Measurements from ENCODE around the gene TSTD1. TPM values are rescaled to one million over a fixed set of nuclear protein-coding genes. Genes with fewer than 3 reads are reported as not detected.

The TSTD1 gene
- total RNA-seq: 10 to 100 TPM; 24.3 to 31.9 (median 29.7) TPM
- 100 to 1,000 TPM in 1 of 3 donors, 10 to 100 TPM in 2; 87.6 to 141 (median 94.2) TPM for polyA plus RNA-seq
- long read RNA-seq, donor 1, transcript TSTD1-204 (4 exons, 593 nt): major isoform, 6 of 12 reads
- long read RNA-seq, donor 1, partial matches to known transcripts: 0 of 12 reads
- long read RNA-seq, donor 1, other reads (novel, unspliced or antisense): 0 of 12 reads
- long read RNA-seq, donor 2, transcript TSTD1-204 (4 exons, 593 nt): major isoform, 15 of 23 reads
- long read RNA-seq, donor 2, partial matches to known transcripts: 0 of 23 reads
- long read RNA-seq, donor 2, other reads (novel, unspliced or antisense): 0 of 23 reads

GRCh38 chr1:161038523-161039153 lies at the start of gene TSTD1:
TSS of gene TSTD1 (minus strand) at chr1:161038964. CDS start at chr1:161038889, 75 bp downstream.
- intact Hi-C loops (cut with DNase I; ENCODE audit: low total_unique reads): no loop called here
- Histone ChIP-seq H3K4me3 (peak within 1 kb of the TSS; percentile 46 to 89 (median 60)), H3K9me3 (no peaks in the 10 kb centered on the region), H3K27me3 (replicated peaks in 1 of 7) (no peaks in the 10 kb centered on the region), H3K36me3 (peaks cover 5 to 74% (median 45%) of the 10 kb centered on the region in 6 donors), H3K27ac (peak within 1 kb of the TSS; percentile 63 to 89 (median 78)), H3K4me1 (peaks cover 9 to 85% (median 55%) of the 10 kb centered on the region in 6 donors)
- WGBS, 5 donors: 17 to 49% (median 26%) methylated on average over 42 to 54 of the region's 54 CpGs
- DNase-seq: peak; percentile 96
- peak; percentile 87 to 94 (median 90) for TF ChIP-seq POLR2AphosphoS5 (IDR thresholded peaks at IDR 0.05)
- TF ChIP-seq CTCF (IDR thresholded peaks at IDR 0.05 in 8 of 11, conservative IDR thresholded peaks at IDR 0.05 in 3 of 11): peak in 1 of 11 experiments; percentile 34
- peak in 1 of 3 donors; percentile 29 for TF ChIP-seq POLR2A (IDR thresholded peaks at IDR 0.05)

- H3K27ac ChIP-seq: no peak overlapping the region
- 73 to 88% (median 78%) methylated on average over 4 of the region's 4 CpGs for WGBS, 5 donors
- no peaks in the 10 kb centered on the region for H3K9me3 ChIP-seq
- H3K4me3 ChIP-seq: no peak overlapping the region
- no peak for DNase-seq
- H3K27me3 ChIP-seq (replicated peaks in 1 of 7): no peaks in the 10 kb centered on the region
- no peaks in the 10 kb centered on the region for H3K36me3 ChIP-seq
- peaks cover 0 to 21% (median 0%) of the 10 kb centered on the region in 6 donors for H3K4me1 ChIP-seq
- intact Hi-C loops (cut with DNase I; ENCODE audit: low total_unique reads): no loop called here
- TF ChIP-seq CTCF (IDR thresholded peaks at IDR 0.05 in 8 of 11, conservative IDR thresholded peaks at IDR 0.05 in 3 of 11): no peak
- TF ChIP-seq POLR2A (IDR thresholded peaks at IDR 0.05): no peak
- no peak for TF ChIP-seq POLR2AphosphoS5 (IDR thresholded peaks at IDR 0.05)
Observed at GRCh38 chr1:161086457-161086856, 47.7 kb upstream of the TSTD1 start.

GRCh38 chr1:161085165-161085564 lies 46.4 kb upstream of the TSTD1 start:
- intact Hi-C loops (cut with DNase I; ENCODE audit: low total_unique reads): no loop called here
- 46 to 88% (median 75%) methylated on average over 2 of the region's 2 CpGs for WGBS, 5 donors

More at GRCh38 chr1:161085165-161085564, 46.4 kb upstream of the TSTD1 start:
- no peaks in the 10 kb centered on the region for H3K27me3 ChIP-seq (replicated peaks in 1 of 7)
- H3K36me3 ChIP-seq: no peaks in the 10 kb centered on the region
- TF ChIP-seq POLR2AphosphoS5 (IDR thresholded peaks at IDR 0.05) (no peak), CTCF (IDR thresholded peaks at IDR 0.05 in 8 of 11, conservative IDR thresholded peaks at IDR 0.05 in 3 of 11) (no peak)
- H3K4me3 ChIP-seq: no peak overlapping the region
- peaks cover 0 to 21% (median 0%) of the 10 kb centered on the region in 6 donors for H3K4me1 ChIP-seq
- no peak for DNase-seq
- no peaks in the 10 kb centered on the region for H3K9me3 ChIP-seq
- H3K27ac ChIP-seq: no peak overlapping the region

All from spleen (tissue), 13 donors.